K562 (cell line): ENCODE measurements around the gene RPL21. TPM values are rescaled to one million over a fixed set of nuclear protein-coding genes. Genes with fewer than 3 reads are reported as not detected.
"Not testable (repeated sequence)": the region's sequence is repeated elsewhere in the genome, so short reads cannot be mapped to it uniquely, and the experiment has no call there.

Experiments used
- ATAC-seq: fragments of 200-7000 bp; cut with Tn5 transposase; 3 replicates; pipeline ENCODE4 v1.9.1; 2020; ENCODE audit warnings: moderate library complexity
- BruUV-seq: library from RNA; stranded (reverse); fragments of 400-500 nt; replicated peaks from 2 replicates; lab custom pipeline; 2021; lab: Mats Ljungman, UMichigan
- CTCF ChIA-PET: fragments of 300-600 bp; formaldehyde crosslinking; extraction: SDS; loops from one replicate; lab custom pipeline; 2021; ENCODE audit warnings: low intra/inter-chr PET ratio; lab: Yijun Ruan, JAX
- POLR2A ChIA-PET: fragments of 300-600, 350-650 bp; sonication (Branson Sonifier 250); formaldehyde crosslinking; extraction: SDS; loops from one replicate; lab custom pipeline; 2021; ENCODE audit warnings: antibody characterized with exemption, inconsistent platforms; lab: Yijun Ruan, JAX
- DNase-seq, 4 experiments: peaks; one replicate each; pipeline versions ENCODE4 v3.0.0 to v3.0.0-alpha.2; 2011 to 2018; ENCODE audit warnings: low spot score in 3 of 4, mixed read lengths in 3 of 4; ENCODE audit errors: extremely low read depth in 1 of 4
- FAIRE-seq: peaks from 2 replicates; lab custom pipeline; 2011; peaks lifted over from hg19 to GRCh38; lab: Jason Lieb, UNC
- H2AFZ ChIP-seq: 2 replicates; pipeline ENCODE4 v1.6.0; 2011; ENCODE audit warnings: low read depth, low read length, control low read depth, inconsistent platforms
- H3K27ac ChIP-seq: fragments of 200-600 bp; 3 replicates; pipeline ENCODE4 v1.8.0; 2011; ENCODE audit warnings: low read depth, mild to moderate bottlenecking, control low read depth, inconsistent platforms, low read length, moderate library complexity, mixed read lengths; ENCODE audit errors: extremely low read depth
- H3K27me3 ChIP-seq, 2 experiments: fragments of 300-600 bp in 1 of 2; 2 replicates in 1 of 2; 3 replicates in 1 of 2; pipeline versions ENCODE4 v1.6.0 to v1.8.0; 2011; ENCODE audit warnings: inconsistent platforms in 2 of 2, low read length in 2 of 2, mild to moderate bottlenecking in 1 of 2, mixed read lengths in 1 of 2, moderate library complexity in 1 of 2; ENCODE audit not compliant: control insufficient read depth in 2 of 2, insufficient read depth in 2 of 2
- H3K36me3 ChIP-seq: fragments of 300-600 bp; 3 replicates; pipeline ENCODE4 v1.8.0; 2011; ENCODE audit warnings: mild to moderate bottlenecking, low read length, inconsistent platforms; ENCODE audit not compliant: control insufficient read depth, insufficient read depth
- H3K4me1 ChIP-seq, 2 experiments: fragments of 200-600 bp in 1 of 2; replicated peaks in 1 of 2; 2 replicates in 1 of 2; 3 replicates in 1 of 2; pipeline versions ENCODE4 v1.5.1 to v1.8.0; 2011; ENCODE audit warnings: inconsistent platforms in 2 of 2, low read length in 2 of 2, mild to moderate bottlenecking in 1 of 2, mixed read lengths in 1 of 2, moderate library complexity in 1 of 2; ENCODE audit not compliant: control insufficient read depth in 2 of 2, insufficient read depth in 2 of 2
- H3K4me2 ChIP-seq: 2 replicates; pipeline ENCODE4 v1.6.1; 2011; ENCODE audit warnings: low read length, control low read depth, inconsistent platforms, mixed read lengths; ENCODE audit not compliant: insufficient read depth
- H3K4me3 ChIP-seq: fragments of 200-600 bp; sonication (generic), shearing (Covaris generic); 2 replicates; pipeline ENCODE4 v1.5.1; 2016; ENCODE audit warnings: control low read depth, inconsistent platforms
- H3K79me2 ChIP-seq: fragments of 200-600 bp; 3 replicates; pipeline ENCODE4 v1.8.0; 2011; ENCODE audit warnings: low read length, inconsistent platforms; ENCODE audit not compliant: control insufficient read depth, insufficient read depth
- H3K9ac ChIP-seq, 2 experiments: 2 replicates each; pipeline versions ENCODE4 v1.6.0 to v1.6.1; 2011; ENCODE audit warnings: low read depth in 2 of 2, low read length in 2 of 2, control low read depth in 1 of 2, inconsistent platforms in 1 of 2, mild to moderate bottlenecking in 1 of 2, mixed read lengths in 1 of 2; ENCODE audit not compliant: insufficient read depth in 1 of 2
- H3K9me1 ChIP-seq: one replicate; pipeline ENCODE4 v1.6.0; 2011; ENCODE audit warnings: inconsistent platforms, mild to moderate bottlenecking, low read length, moderate library complexity; ENCODE audit not compliant: control insufficient read depth, insufficient read depth
- H3K9me3 ChIP-seq: replicated peaks from 2 replicates; pipeline ENCODE4 v1.5.1; 2011; ENCODE audit warnings: low read depth, low read length, inconsistent platforms; ENCODE audit not compliant: control insufficient read depth, insufficient read depth
- H4K20me1 ChIP-seq: replicated peaks from 2 replicates; pipeline ENCODE4 v1.6.1; 2011; ENCODE audit warnings: low read length, inconsistent platforms, mixed read lengths; ENCODE audit not compliant: control insufficient read depth, insufficient read depth
- CBFA2T2 ChIP-seq: fragments of 450-650 bp; conservative IDR thresholded peaks from 2 replicates; pipeline ENCODE4 v1.6.1; 2017; ENCODE audit warnings: mild to moderate bottlenecking
- CBFA2T3 ChIP-seq: fragments of 450-650 bp; IDR thresholded peaks from 2 replicates; pipeline ENCODE4 v1.6.1; 2017
- FOXP1 ChIP-seq: sonication (generic); formaldehyde crosslinking; IDR thresholded peaks from 2 replicates; pipeline ENCODE4 v1.8.0; 2022; ENCODE audit warnings: mild to moderate bottlenecking, missing genetic modification reagents
- JUNB ChIP-seq: fragments of 450-650 bp; formaldehyde crosslinking; conservative IDR thresholded peaks from 2 replicates; pipeline ENCODE4 v1.4.0; 2020; ENCODE audit warnings: mild to moderate bottlenecking
- TCF3 ChIP-seq: sonication (generic); formaldehyde crosslinking; IDR thresholded peaks from 2 replicates; pipeline ENCODE4 v1.4.0; 2020; ENCODE audit warnings: mild to moderate bottlenecking, missing genetic modification reagents
- TEAD4 ChIP-seq, 2 experiments: sonication (generic) in 1 of 2; formaldehyde crosslinking in 1 of 2; IDR thresholded peaks; 2 replicates each; pipeline versions ENCODE4 v1.6.1 to v1.8.0; 2012 to 2022; ENCODE audit warnings: borderline replicate concordance in 1 of 2, inconsistent platforms in 1 of 2, low read length in 1 of 2, mild to moderate bottlenecking in 1 of 2, missing genetic modification reagents in 1 of 2
- TRIM28 ChIP-seq: fragments of 450-650 bp; IDR thresholded peaks from 2 replicates; pipeline ENCODE4 v1.6.1; 2017
- WGBS: fragments of 100-300 bp; shearing (Covaris generic); methylation state at CpG from one replicate; pipeline ENCODE4 v1.1.6; 2016; ENCODE audit warnings: low coverage, mixed read lengths; ENCODE audit not compliant: insufficient coverage; ENCODE audit errors: missing lambda C conversion rate; 5-methylcytosine and 5-hydroxymethylcytosine counted together
- in situ Hi-C: fragments of 300-500 bp; cut with MboI; formaldehyde crosslinking; loops from 4 replicates; pipeline ENCODE4 v1.15.0; 2018; ENCODE audit warnings: inconsistent platforms, mixed read lengths
- intact Hi-C: fragments of 100-400 bp; cut with micrococcal nuclease; formaldehyde crosslinking; loops from 2 replicates; pipeline ENCODE4 v1.14.2; 2022
- polyA plus RNA-seq, 8 experiments: library from polyadenylated mRNA; depleted of rRNA in 4 of 8; stranded (reverse) in 5 of 8; unstranded in 3 of 8; fragments of >200 nt; fragmentation: Nextera tagmentation in 2 of 8; fragmentation: Illumina TruSeq in 1 of 8; extraction: Ambion mirVana in 2 of 8; extraction: Trizol in 1 of 8; gene quantifications; 2 replicates each; pipeline versions ENCODE4 v1.2.1 to v1.2.3, GENCODE V29; 2011 to 2014; ENCODE audit warnings: inconsistent platforms in 1 of 8, missing spikeins in 1 of 8
- total RNA-seq, 7 experiments: library from RNA; depleted of rRNA in 6 of 7; stranded (reverse); fragments of >200 nt in 6 of 7; fragmentation: Illumina TruSeq in 2 of 7; extraction: Trizol in 2 of 7; gene quantifications; 2 replicates each; pipeline versions ENCODE4 v1.2.1 to v1.2.3, GENCODE V29; 2011 to 2021; ENCODE audit warnings: low replicate concordance in 1 of 7
- TF ChIP-seq, protein P1 (sequence below): sonication (generic); formaldehyde crosslinking; IDR thresholded peaks from 2 replicates; pipeline ENCODE4 v1.8.1; 2022; ENCODE audit warnings: missing genetic modification reagents
- TF ChIP-seq, protein P2 (sequence below): fragments of 450-650 bp; IDR thresholded peaks from 2 replicates; pipeline ENCODE4 v1.6.1; 2017; ENCODE audit warnings: antibody characterized with exemption, mild to moderate bottlenecking

Gene RPL21
- total and polyA plus RNA-seq, 9 of the 15 experiments (the other 6 are each of a cell fraction or from before 2014, with no cell fraction given) = 622 to 4,203 (median 1,676) TPM

DNA sequence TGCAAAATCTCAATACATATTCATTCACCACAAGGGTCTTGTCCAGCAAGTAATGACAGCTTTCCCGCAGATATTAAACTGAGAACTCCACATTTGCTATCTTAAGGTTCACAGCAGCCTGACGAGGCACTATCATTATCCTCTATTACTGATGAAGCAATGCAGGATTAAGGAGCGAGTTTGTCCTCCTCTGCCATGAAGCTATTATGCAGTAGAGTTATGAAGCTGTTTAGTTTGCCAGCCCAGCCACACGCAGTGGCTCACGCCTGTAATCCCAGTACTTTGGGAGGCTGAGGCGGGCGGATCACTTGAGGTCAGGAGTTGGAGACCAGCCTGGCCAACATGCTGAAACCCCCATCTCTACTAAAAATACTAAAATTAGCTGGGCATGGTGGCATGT lies 49.0 kb downstream of the RPL21 start:
- H3K4me2 ChIP-seq; H4K20me1 ChIP-seq; intact Hi-C loops; H3K9ac ChIP-seq; H3K36me3 ChIP-seq; H3K4me1 ChIP-seq; H3K27ac ChIP-seq; FAIRE-seq; H3K9me1 ChIP-seq; BruUV-seq; H3K4me3 ChIP-seq; TF ChIP-seq TEAD4 (CRISPR knock-in tag; IDR thresholded peaks at IDR 0.05; ENCODE audit: borderline replicate concordance): not testable (repeated sequence)
- peaks cover 8 to 30% of the 10 kb centered on the region in 2 experiments; a peak in 4 of 5 replicates for H3K27me3 ChIP-seq
- 0% methylated on average over 7 of the region's 7 CpGs for WGBS
- TF ChIP-seq CBFA2T2 (peak; percentile 42), TCF3 (peak; percentile 23; the same call in 1 of the 2 replicates), TEAD4 (IDR thresholded peaks at IDR 0.05; ENCODE audit: low read length) (peak; percentile 47), CBFA2T3 (peak; percentile 66)
- TF ChIP-seq, all 486 proteins: peak for 4; not testable (repeated sequence) for 482
- CTCF ChIA-PET, DNase-seq, in situ Hi-C loops, ATAC-seq, H3K9me3 ChIP-seq, H3K79me2 ChIP-seq, H2AFZ ChIP-seq: not testable (repeated sequence)
- POLR2A ChIA-PET = interaction anchor here (0.7 to 0.8 kb wide), 2 partner anchors 530 to 743 kb away, joined by 3 read pairs; no protein-coding TSS in a partner anchor

DNA sequence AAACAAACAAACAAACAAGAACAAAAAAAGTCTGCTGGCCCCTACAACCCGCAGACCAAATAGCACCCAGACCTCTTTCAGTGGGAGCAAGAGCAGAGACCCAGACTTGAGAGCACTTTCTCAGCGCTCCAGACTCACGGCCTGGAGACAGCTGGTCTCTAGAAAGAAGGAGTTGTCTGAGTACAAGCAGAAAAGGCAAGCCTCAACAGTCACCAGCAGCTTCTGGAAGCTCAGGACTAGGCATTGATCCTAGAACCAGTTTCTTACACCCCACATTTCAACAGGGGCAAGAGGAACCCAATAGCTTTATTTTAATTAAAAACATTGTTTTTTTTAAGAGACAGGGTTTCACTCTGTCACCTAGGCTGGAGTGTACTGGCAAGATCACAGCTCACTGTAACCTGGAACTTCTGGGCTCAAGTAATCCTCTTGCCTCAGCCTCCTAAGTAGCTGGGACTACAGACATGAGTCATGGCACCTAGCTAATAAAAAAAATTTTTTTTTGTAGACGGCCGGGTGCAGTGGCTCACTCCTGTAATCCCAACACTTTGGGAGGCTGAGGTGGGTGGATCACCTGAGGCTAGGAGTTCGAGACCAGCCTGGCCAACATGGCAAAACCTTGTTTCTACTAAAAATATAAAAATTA lies 49.7 kb downstream of the RPL21 start:
- Histone ChIP-seq H3K4me2 (no peak overlapping the region), H3K9me3 (no peaks in the 10 kb centered on the region), H3K27ac (no peak overlapping the region), H3K4me3 (no peak overlapping the region), H3K79me2 (no peaks in the 10 kb centered on the region), H3K9me1 (no peaks in the 10 kb centered on the region), H4K20me1 (no peaks in the 10 kb centered on the region), H3K4me1 (no peaks in the 10 kb centered on the region), H3K9ac (no peak overlapping the region), H3K36me3 (no peaks in the 10 kb centered on the region), H2AFZ (no peak overlapping the region), H3K27me3 (peaks cover 6 to 25% of the 10 kb centered on the region in 2 experiments)
- DNase-seq (no peak), ATAC-seq (no peak), FAIRE-seq (no peak)
- BruUV-seq = no TSS peak
- CTCF ChIA-PET = no interaction called here
- in situ Hi-C loops = no loop called here
- intact Hi-C loops = no loop called here
- WGBS = 3% methylated on average over 4 of the region's 6 CpGs
- POLR2A ChIA-PET = interaction anchor here (0.7 to 0.8 kb wide), 2 partner anchors 529 to 744 kb away, joined by 3 read pairs; no protein-coding TSS in a partner anchor
- TF ChIP-seq JUNB (CRISPR knock-in tag) (no peak), FOXP1 (CRISPR knock-in tag) (no peak), TRIM28 (no peak)
- TF ChIP-seq, protein P1, sequence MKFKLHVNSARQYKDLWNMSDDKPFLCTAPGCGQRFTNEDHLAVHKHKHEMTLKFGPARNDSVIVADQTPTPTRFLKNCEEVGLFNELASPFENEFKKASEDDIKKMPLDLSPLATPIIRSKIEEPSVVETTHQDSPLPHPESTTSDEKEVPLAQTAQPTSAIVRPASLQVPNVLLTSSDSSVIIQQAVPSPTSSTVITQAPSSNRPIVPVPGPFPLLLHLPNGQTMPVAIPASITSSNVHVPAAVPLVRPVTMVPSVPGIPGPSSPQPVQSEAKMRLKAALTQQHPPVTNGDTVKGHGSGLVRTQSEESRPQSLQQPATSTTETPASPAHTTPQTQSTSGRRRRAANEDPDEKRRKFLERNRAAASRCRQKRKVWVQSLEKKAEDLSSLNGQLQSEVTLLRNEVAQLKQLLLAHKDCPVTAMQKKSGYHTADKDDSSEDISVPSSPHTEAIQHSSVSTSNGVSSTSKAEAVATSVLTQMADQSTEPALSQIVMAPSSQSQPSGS (CRISPR knock-in tag) = no peak
- TF ChIP-seq, protein P2, sequence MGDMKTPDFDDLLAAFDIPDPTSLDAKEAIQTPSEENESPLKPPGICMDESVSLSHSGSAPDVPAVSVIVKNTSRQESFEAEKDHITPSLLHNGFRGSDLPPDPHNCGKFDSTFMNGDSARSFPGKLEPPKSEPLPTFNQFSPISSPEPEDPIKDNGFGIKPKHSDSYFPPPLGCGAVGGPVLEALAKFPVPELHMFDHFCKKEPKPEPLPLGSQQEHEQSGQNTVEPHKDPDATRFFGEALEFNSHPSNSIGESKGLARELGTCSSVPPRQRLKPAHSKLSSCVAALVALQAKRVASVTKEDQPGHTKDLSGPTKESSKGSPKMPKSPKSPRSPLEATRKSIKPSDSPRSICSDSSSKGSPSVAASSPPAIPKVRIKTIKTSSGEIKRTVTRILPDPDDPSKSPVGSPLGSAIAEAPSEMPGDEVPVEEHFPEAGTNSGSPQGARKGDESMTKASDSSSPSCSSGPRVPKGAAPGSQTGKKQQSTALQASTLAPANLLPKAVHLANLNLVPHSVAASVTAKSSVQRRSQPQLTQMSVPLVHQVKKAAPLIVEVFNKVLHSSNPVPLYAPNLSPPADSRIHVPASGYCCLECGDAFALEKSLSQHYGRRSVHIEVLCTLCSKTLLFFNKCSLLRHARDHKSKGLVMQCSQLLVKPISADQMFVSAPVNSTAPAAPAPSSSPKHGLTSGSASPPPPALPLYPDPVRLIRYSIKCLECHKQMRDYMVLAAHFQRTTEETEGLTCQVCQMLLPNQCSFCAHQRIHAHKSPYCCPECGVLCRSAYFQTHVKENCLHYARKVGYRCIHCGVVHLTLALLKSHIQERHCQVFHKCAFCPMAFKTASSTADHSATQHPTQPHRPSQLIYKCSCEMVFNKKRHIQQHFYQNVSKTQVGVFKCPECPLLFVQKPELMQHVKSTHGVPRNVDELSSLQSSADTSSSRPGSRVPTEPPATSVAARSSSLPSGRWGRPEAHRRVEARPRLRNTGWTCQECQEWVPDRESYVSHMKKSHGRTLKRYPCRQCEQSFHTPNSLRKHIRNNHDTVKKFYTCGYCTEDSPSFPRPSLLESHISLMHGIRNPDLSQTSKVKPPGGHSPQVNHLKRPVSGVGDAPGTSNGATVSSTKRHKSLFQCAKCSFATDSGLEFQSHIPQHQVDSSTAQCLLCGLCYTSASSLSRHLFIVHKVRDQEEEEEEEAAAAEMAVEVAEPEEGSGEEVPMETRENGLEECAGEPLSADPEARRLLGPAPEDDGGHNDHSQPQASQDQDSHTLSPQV = no peak
